Endothelial cell of umbilical vein (primary cell): ENCODE data around the gene GPR162. TPM values are rescaled to one million over a fixed set of nuclear protein-coding genes. Genes with fewer than 3 reads are reported as not detected.

Experiments used
- BruUV-seq: library from RNA; stranded (reverse); fragments of 400-500 nt; replicated peaks from 2 replicates; lab custom pipeline; 2021; lab: Mats Ljungman, UMichigan
- CTCF ChIA-PET: fragments of 300-600, 350-600 bp; sonication (Branson Sonifier 250); formaldehyde crosslinking; loops from one replicate; lab custom pipeline; 2021; ENCODE audit warnings: antibody characterized with exemption, inconsistent platforms; lab: Charles Lee
- POLR2A ChIA-PET: fragments of 300-600, 350-600 bp; sonication (Branson Sonifier 250); formaldehyde crosslinking; loops from one replicate; lab custom pipeline; 2021; ENCODE audit warnings: antibody characterized with exemption, inconsistent platforms; lab: Charles Lee
- DNase-seq: peaks from one replicate; pipeline ENCODE4 v3.0.0-alpha.2; 2011; ENCODE audit warnings: low read depth, low spot score
- FAIRE-seq: peaks from 2 replicates; lab custom pipeline; 2011; peaks lifted over from hg19 to GRCh38; lab: Jason Lieb, UNC
- H2AFZ ChIP-seq: 2 replicates; pipeline ENCODE4 v1.6.0; 2012; ENCODE audit warnings: low read depth, low read length, control low read depth, inconsistent platforms
- H3K27ac ChIP-seq: 2 replicates; pipeline ENCODE4 v1.5.1; 2011; ENCODE audit warnings: low read depth, mild to moderate bottlenecking, control low read depth, low read length, moderate library complexity; ENCODE audit not compliant: insufficient read depth
- H3K27me3 ChIP-seq, 2 experiments: 2 replicates each; pipeline versions ENCODE4 v1.6.0 to v1.6.1; 2011; ENCODE audit warnings: low read length in 2 of 2, mixed read lengths in 1 of 2; ENCODE audit not compliant: control insufficient read depth in 2 of 2, insufficient read depth in 2 of 2
- H3K36me3 ChIP-seq, 2 experiments: 2 replicates in 1 of 2; 3 replicates in 1 of 2; pipeline ENCODE4 v1.5.1; 2011; ENCODE audit warnings: low read length in 2 of 2, mild to moderate bottlenecking in 1 of 2, moderate library complexity in 1 of 2; ENCODE audit not compliant: control insufficient read depth in 2 of 2, insufficient read depth in 2 of 2; ENCODE audit errors: extremely low read depth in 1 of 2
- H3K4me1 ChIP-seq: 3 replicates; pipeline ENCODE4 v1.5.1; 2011; ENCODE audit warnings: mild to moderate bottlenecking, low read length; ENCODE audit not compliant: control insufficient read depth, insufficient read depth; ENCODE audit errors: extremely low read depth
- H3K4me2 ChIP-seq: 2 replicates; pipeline ENCODE4 v1.6.1; 2011; ENCODE audit warnings: low read length, control low read depth, mixed read lengths; ENCODE audit not compliant: insufficient read depth
- H3K4me3 ChIP-seq, 3 experiments: fragments of 200-600 bp in 1 of 3; sonication (generic), shearing (Covaris generic) in 1 of 3; replicated peaks in 1 of 3; 2 replicates each; pipeline ENCODE4 v1.5.1; 2011 to 2016; ENCODE audit warnings: control low read depth in 3 of 3, low read length in 3 of 3, mild to moderate bottlenecking in 2 of 3, inconsistent platforms in 1 of 3, low read depth in 1 of 3, moderate library complexity in 1 of 3; ENCODE audit not compliant: insufficient read depth in 1 of 3
- H3K79me2 ChIP-seq: 2 replicates; pipeline ENCODE4 v1.6.0; 2012; ENCODE audit warnings: low read length, inconsistent platforms; ENCODE audit not compliant: control insufficient read depth, insufficient read depth
- H3K9ac ChIP-seq: replicated peaks from 2 replicates; pipeline ENCODE3; 2011; ENCODE audit warnings: low read length, control low read depth; ENCODE audit not compliant: insufficient read depth; ENCODE audit errors: extremely low read depth
- H3K9me1 ChIP-seq: replicated peaks from 3 replicates; pipeline ENCODE4 v1.6.0; 2011; ENCODE audit warnings: mild to moderate bottlenecking, low read length; ENCODE audit not compliant: control insufficient read depth, insufficient read depth; ENCODE audit errors: extremely low read depth
- H3K9me3 ChIP-seq: replicated peaks from 2 replicates; pipeline ENCODE4 v1.5.1; 2012; ENCODE audit warnings: low read length, inconsistent platforms; ENCODE audit not compliant: control insufficient read depth, insufficient read depth
- H4K20me1 ChIP-seq: replicated peaks from 2 replicates; pipeline ENCODE3; 2011; ENCODE audit warnings: mild to moderate bottlenecking, low read length; ENCODE audit not compliant: control insufficient read depth, insufficient read depth; ENCODE audit errors: extremely low read depth
- EZH2 ChIP-seq: IDR thresholded peaks from 2 replicates; pipeline ENCODE4 v1.6.1; 2012; ENCODE audit warnings: borderline replicate concordance, low read depth, mild to moderate bottlenecking, moderate library complexity, low read length, inconsistent platforms; ENCODE audit not compliant: severe bottlenecking
- JUN ChIP-seq: IDR thresholded peaks from 2 replicates; pipeline ENCODE4 v1.6.1; 2011; ENCODE audit warnings: borderline replicate concordance, low read depth; ENCODE audit not compliant: insufficient read length, insufficient read depth
- POLR2AphosphoS5 ChIP-seq: IDR thresholded peaks from 2 replicates; pipeline ENCODE4 v1.6.1; 2012; ENCODE audit warnings: low read depth, mild to moderate bottlenecking, control low read depth, low read length, moderate library complexity; ENCODE audit not compliant: insufficient read depth
- dilution Hi-C: fragments of 300-500 bp; cut with MboI; formaldehyde crosslinking; loops from one replicate; pipeline ENCODE4 v1.15.0; 2019; ENCODE audit warnings: low sequenced_read_pairs; ENCODE audit not compliant: extremely low pct_ligation_motif_present
- intact Hi-C: fragments of 100-400 bp; cut with micrococcal nuclease; formaldehyde crosslinking; loops from one replicate; pipeline ENCODE4 v1.10.0; 2022
- polyA plus RNA-seq, 4 experiments: library from polyadenylated mRNA; depleted of rRNA in 3 of 4; stranded (reverse) in 3 of 4; unstranded in 1 of 4; fragments of >200 nt; gene quantifications; 2 replicates each; pipeline versions ENCODE4 v1.2.1 to v1.2.3, GENCODE V29; 2011 to 2012; ENCODE audit warnings: missing spikeins in 1 of 4
- total RNA-seq: library from RNA; stranded (reverse); gene quantifications from 2 replicates; pipeline ENCODE4 v1.2.3, GENCODE V29; 2021
- TF ChIP-seq, protein P1 (sequence below), 2 donors: IDR thresholded peaks; 1 replicate in 1 of 2; 2 replicates in 1 of 2; pipeline ENCODE4 v1.5.1; 2011; ENCODE audit warnings: low read length in 2 of 2, mild to moderate bottlenecking in 2 of 2, moderate library complexity in 2 of 2, control low read depth in 1 of 2, inconsistent platforms in 1 of 2, low read depth in 1 of 2; ENCODE audit not compliant: insufficient read depth in 1 of 2; ENCODE audit errors: extremely low read depth in 1 of 2

GPR162 gene
- total and polyA plus RNA-seq, 2 donors (not counting 3 experiments of a cell fraction or from before 2014, with no cell fraction given) = 9.7 to 13.7 TPM

DNA sequence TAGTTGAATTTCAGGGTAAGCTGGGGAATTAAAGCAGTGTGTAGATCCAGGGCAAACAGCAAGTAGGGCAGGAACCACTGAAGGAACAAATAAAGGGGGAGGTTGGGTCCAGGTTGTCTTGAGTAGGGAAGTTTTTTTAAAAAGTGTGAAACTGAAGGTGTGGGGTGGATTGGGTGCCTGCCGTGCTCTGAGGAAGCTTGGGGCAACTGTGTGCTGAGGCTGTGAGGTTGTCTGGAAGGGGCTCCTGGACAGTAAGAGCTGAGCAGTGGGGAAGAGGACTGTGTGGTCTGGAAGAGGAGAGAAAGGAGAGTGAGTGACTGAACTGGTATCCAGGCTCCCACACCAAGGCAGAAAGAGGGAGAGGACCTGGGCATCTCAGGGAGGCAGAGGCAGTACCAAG, 10.9 kb upstream of the GPR162 start:
- dilution Hi-C loops (no loop called here), intact Hi-C loops (no loop called here)
- Histone ChIP-seq H3K9me3 (no peaks in the 10 kb centered on the region), H3K4me2 (no peak overlapping the region), H3K4me1 (no peaks in the 10 kb centered on the region), H3K9me1 (no peaks in the 10 kb centered on the region), H3K9ac (no peak overlapping the region), H4K20me1 (no peaks in the 10 kb centered on the region), H3K27me3 (peaks cover 0 to 11% of the 10 kb centered on the region in 2 experiments), H3K4me3 (no peak overlapping the region), H3K79me2 (no peaks in the 10 kb centered on the region), H3K27ac (no peak overlapping the region), H3K36me3 (no peaks in the 10 kb centered on the region), H2AFZ (no peak overlapping the region)
- TF ChIP-seq EZH2 (no peak), POLR2AphosphoS5 (no peak), JUN (no peak)
- TF ChIP-seq, protein P1, sequence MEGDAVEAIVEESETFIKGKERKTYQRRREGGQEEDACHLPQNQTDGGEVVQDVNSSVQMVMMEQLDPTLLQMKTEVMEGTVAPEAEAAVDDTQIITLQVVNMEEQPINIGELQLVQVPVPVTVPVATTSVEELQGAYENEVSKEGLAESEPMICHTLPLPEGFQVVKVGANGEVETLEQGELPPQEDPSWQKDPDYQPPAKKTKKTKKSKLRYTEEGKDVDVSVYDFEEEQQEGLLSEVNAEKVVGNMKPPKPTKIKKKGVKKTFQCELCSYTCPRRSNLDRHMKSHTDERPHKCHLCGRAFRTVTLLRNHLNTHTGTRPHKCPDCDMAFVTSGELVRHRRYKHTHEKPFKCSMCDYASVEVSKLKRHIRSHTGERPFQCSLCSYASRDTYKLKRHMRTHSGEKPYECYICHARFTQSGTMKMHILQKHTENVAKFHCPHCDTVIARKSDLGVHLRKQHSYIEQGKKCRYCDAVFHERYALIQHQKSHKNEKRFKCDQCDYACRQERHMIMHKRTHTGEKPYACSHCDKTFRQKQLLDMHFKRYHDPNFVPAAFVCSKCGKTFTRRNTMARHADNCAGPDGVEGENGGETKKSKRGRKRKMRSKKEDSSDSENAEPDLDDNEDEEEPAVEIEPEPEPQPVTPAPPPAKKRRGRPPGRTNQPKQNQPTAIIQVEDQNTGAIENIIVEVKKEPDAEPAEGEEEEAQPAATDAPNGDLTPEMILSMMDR (IDR thresholded peaks at IDR 0.05; ENCODE audit: extremely low read depth in 1 of 2, insufficient read depth in 1 of 2, low read depth in 1 of 2, low read length in 2 of 2) = no peak
- POLR2A ChIA-PET = no interaction called here
- CTCF ChIA-PET = interaction anchor here (1.0 to 1.1 kb wide), 2 partner anchors 44 to 58 kb away, joined by 3 to 6 read pairs; partner anchors contain the start of gene MLF2
- FAIRE-seq (no peak), DNase-seq (no peak)
- no TSS peak for BruUV-seq

DNA sequence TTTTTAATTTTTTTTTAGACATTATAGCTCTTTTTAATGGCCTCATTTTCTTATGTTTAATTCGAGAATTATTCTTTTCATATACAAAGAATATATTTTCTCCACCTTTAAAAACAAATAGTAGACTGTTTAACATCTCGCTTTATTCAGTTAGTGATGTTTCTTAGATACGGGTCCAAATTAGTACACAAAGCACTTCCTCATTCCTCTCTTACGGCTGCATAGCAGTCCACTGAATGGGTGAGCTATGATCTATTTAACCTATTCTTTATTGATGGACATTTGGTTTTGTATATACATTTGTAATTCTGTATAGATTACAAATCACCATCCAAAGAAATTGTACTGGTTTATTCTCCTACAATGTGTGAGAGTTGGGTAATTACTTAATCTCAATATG, 8.3 kb upstream of the GPR162 start:
- FAIRE-seq = no peak
- BruUV-seq = no TSS peak

More for the DNA sequence above, 8.3 kb upstream of the GPR162 start:
- ChIA-PET CTCF (interaction anchor here (0.9 to 2.7 kb wide), 6 partner anchors 8 to 47 kb away, joined by 3 to 11 read pairs (median 5); partner anchors contain the start of genes GPR162 and PTMS), POLR2A (no interaction called here)
- no peaks in the 10 kb centered on the region for H4K20me1 ChIP-seq
- H3K9me3 ChIP-seq = no peaks in the 10 kb centered on the region
- no peak overlapping the region for H3K4me3 ChIP-seq
- H2AFZ ChIP-seq = no peak overlapping the region
- H3K27me3 ChIP-seq = peaks cover 0 to 11% of the 10 kb centered on the region in 2 experiments
- no peak for DNase-seq
- no peak overlapping the region for H3K4me2 ChIP-seq
- H3K79me2 ChIP-seq = no peaks in the 10 kb centered on the region
- no peaks in the 10 kb centered on the region for H3K4me1 ChIP-seq
- H3K36me3 ChIP-seq = no peaks in the 10 kb centered on the region
- H3K9ac ChIP-seq = no peak overlapping the region
- dilution Hi-C loops = no loop called here
- no peak overlapping the region for H3K27ac ChIP-seq
- intact Hi-C loops = no loop called here
- TF ChIP-seq EZH2 = no peak
- no peaks in the 10 kb centered on the region for H3K9me1 ChIP-seq
